Stimulated activated CD4-positive, alpha-beta T cell treated with anti-CD3 and anti-CD28 coated beads, TNF-alpha, amount 100 ng/mL, for 48 hours (primary cell): ENCODE data around the gene ASCC3.

Experiments
- DNase-seq, 3 donors: peaks; one replicate each; pipeline ENCODE4 v3.0.0-alpha.2; 2020; ENCODE audit warnings: low read depth in 3 of 3

ASCC3 gene

GRCh38 chr6:100504786-100505737, 376.1 kb downstream of the ASCC3 start:
- DNase-seq = no peak

DNA sequence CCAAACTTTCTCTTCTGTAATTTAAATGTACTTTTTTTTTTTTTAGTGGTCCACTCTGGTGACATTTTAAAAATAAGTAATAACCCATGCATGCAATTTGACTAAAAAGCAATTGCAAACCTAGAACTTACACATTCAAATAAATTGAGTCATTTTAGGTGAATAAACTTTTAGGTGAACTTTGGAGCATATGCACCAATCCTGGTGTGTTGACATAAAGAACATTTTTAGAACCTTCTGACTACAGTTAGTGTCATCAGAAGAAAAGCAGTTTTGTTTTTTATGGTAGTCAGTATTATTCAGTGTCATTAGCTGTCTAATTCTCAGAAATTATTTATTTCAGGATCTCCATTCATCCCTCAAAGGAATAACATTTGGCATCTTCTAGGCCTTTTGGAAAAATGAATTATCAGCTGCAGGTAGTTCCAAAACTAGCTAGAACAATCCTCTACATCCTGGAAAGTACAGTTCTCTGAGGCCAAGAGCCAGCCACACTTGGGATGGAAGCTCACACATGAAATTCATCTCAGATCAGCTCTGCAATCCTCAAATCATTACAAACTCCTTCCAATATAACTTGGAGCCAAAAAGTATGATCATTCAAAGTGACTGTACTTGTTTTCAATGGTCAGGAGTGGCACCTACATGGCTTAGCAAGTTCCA, 378.0 kb downstream of the ASCC3 start:
- DNase-seq = no peak

DNA sequence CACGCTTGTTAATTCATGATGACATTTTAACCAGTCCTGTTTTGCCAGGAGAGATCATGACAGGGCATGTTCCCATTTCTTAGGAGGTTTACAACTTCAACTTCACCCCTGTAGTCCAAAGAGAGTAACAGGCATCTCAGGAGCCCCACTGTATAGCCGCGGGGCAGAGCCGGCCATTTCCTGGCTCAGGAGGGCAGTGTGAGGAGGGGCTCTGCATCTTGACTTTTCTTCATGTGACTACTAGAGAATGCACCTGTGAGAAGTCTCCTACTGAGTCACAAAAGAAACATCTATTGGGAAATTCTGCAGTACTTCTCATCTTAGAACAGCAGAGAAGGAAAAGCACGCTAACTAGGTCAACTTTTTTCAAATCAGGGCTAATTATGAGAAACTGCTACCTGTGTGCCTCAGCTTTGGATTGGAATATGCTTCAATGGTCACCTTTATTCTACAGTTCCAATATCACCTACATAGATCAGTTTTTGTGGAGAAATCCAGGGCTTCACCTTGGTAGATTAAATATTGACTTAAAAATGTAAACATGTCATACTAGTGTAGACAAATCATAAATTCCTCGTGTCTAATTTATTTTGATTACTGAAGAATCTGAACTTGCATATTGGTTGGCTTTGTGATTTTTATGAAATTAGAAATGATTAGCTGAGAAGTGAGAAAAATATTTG, 387.8 kb downstream of the ASCC3 start:
- no peak for DNase-seq

GRCh38 chr6:100491952-100492670, 389.0 kb downstream of the ASCC3 start:
- no peak for DNase-seq

GRCh38 chr6:100490065-100490464, 391.1 kb downstream of the ASCC3 start:
- DNase-seq = no peak

DNA sequence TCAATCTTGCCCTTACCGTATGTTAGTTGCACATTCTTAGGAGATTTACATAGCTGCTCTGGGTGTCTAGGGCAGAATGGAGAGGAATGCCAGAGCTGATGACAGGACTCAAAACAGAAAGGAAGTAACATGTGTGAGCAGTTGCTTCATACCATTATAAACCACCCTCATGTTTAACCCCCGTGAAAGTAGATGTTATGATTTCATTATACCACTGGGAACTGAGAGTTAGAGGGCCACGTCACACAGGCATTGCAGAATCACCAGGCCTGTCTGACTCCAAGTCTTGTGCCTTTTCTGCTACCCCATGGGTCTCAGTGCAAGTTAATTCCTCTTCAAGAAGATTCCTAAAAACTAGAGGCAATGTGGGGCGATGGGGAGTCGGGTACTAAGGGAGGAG, 392.9 kb downstream of the ASCC3 start:
- DNase-seq = no peak

GRCh38 chr6:100487638-100488037, 393.5 kb downstream of the ASCC3 start:
- DNase-seq = no peak

- DNase-seq = no peak
Measured at GRCh38 chr6:100485268-100485667, 395.9 kb downstream of the ASCC3 start.

DNA sequence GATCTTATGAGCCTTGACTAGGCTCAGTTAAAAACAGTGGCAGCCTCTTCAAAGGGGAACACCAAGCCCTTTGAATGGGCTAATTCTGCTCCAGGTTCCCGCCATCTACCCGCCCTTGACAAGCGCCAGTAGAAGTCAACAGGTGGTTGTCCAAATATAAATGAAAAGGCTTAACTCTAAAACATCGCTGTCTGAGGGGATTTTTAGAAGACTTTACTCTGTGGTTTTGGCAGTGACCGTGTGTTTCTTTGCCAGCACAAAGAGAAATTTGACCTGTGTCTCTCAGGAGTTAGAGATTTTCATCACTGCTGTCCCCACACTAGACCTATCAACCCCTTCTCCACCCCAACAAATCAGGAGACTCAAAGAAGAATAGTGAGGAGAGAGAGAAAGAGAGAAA, 396.7 kb downstream of the ASCC3 start:
- no peak for DNase-seq

DNA sequence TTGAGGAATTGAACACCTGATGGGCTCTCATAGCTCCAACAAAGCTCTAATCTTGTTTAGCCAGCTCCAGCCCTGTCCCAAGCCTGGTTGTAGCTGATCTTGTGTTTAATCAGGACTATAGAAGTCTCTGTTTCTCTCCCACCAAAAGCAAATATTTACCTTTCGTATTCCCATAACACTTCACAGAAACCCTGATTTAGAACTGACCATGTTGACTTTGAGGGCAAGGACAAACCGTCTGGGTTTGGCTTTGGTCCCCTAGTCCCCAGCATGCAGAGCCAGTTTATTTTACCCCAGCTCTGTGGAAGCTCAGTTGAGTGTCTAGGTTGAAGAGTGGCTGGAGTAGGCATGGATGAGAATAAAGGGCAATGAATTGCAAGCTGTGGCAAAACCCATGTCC, 398.4 kb downstream of the ASCC3 start:
- DNase-seq = no peak

GRCh38 chr6:100479179-100480035, 401.7 kb downstream of the ASCC3 start:
- DNase-seq = no peak

DNA sequence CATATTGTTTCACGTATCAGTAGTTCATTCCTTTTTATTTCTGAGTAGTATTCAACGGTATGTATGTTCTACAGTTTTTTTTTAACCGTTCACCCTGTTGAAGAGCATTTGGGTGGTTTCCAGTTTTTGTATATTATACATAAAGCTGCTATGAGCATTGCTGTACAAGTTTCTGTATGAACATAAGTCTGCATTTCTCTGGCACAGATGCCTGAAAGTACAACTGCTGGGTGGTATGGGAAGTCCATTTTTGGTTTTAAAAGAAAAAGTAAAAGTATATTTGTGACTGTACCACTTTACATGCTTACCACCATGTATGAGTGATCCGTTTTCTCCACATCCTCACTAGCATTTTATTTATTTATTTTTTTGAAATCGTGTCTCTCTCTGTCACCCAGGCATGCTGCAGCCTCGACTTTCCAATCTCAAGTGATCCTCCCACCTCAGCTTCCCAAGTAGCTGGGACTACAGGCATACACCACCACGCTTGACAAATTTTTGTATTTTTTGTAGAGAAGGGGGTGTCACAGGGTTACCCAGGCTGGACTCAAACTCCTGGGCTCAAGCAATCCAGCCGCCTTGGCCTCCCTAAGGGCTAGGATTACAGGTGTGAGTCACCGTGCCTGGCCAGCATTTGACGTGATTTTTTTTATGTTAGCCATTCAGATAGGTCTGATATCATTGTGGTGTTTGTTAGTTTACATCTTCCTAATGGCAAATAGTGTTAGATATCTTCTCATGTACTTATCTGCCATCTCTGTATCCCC, 405.4 kb downstream of the ASCC3 start:
- DNase-seq = no peak

- DNase-seq = no peak
Measured at GRCh38 chr6:100473182-100473581, 407.9 kb downstream of the ASCC3 start.

DNA sequence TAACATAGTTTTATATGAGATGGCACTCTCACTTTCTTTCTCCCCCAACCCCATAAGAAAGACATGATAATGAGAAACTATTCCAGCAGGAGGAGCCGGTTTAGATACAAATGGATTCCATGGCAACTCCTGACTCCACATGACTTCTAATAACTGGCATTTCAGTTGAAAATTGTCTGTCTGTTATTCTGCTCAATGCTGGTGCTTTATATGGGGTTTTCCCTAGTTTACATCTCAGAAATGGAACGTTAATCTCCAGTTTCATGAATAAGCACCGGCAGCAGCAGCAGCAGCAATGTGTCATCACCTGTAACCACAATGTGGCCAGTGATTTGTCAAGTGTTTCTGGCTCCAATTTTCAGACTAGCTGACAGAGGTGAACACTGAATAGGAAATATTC, 408.5 kb downstream of the ASCC3 start:
- peak in 1 of 3 donors; percentile 33 for DNase-seq

GRCh38 chr6:100470422-100471120, 410.6 kb downstream of the ASCC3 start:
- DNase-seq = no peak

DNA sequence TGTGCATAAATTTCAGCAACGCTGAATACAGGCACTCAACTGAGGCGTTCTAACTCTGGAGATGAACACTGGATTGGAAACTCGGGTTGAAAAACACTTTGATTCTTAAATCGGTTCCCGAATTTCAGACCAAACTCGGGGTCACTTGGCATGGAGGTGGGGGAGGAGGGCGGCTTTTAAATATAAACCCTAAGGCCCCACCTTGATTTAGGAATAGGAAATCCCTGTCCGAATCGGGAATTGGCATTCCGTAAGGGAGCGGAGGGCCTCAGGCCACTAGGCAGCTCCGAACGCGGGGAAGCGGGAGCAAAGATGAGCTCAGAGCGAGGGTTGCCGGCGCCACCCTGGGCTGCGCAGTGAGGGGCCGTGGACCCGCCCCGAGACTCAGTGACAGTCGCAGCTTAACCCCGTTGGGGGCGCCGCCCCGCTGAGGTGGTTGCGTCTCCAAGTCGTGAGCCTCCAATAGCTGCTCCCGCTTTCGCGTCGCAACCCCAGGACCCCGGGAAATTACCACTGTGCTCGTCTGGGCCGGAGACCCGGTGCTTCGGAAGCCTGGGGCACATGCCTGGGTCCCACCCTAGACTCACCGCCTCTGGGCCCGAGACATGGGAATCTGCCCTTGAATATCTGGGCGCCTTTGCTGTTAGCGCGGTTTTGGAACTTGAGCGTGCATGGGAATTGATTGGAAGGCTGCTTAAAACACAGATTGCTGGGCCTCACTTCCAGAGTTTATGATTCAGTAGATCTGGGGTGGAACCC, 411.8 kb downstream of the ASCC3 start:
- DNase-seq = no peak

DNA sequence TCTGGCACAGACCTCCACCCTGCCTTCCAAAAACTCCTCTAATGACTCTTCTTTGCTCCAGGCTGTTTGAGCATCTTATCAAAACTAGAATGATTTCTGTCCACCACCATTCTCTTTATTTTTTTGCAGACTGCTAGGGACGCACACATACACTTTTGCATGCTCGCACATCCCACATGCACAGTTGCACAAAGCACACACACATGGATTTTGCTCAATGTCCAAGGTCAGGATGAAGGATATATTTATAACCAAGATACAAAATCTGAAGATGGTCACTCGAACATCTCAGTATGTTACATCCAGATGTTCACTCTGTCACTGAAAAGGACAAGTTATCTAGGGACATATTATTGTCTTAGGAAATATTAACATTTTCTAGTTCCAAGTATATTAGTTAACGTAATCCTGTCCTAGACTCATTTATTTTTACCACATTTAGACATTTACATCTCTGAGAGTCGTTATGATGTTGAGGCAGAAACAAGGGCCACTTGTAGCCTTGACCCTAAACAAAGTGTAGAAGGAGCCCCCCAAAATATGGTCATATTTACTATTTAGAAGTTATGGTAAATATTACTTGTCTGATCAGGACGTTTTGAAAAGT, 413.0 kb downstream of the ASCC3 start:
- no peak for DNase-seq
